Measurements from ENCODE around the gene CLTRN.
"Not testable (repeated sequence)": the region's sequence is repeated elsewhere in the genome, so short reads cannot be mapped to it uniquely, and the experiment has no call there.

Gene CLTRN

DNA sequence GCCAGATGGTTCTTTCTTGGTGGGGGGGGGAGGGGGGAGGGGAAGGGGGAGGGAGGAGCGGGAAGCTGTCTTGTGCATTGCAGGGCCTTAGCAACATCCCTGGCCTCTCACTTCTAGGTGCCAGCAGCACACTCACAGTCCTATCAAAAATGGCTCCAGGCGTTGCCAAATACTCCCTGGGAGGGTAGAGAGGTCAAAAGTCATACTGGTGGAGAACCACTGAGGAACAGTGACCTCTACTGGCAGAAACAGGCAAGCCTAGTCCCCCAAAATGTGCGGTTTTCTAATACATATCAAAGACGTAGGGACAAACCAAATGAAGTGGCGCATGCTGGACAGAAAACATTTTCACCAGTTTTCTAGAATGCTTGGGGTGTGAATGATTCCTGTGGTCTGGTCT lies 17.1 kb downstream of the CLTRN start:
- DNase-seq (ENCODE audit: low read depth in 2 of 2) = not testable (repeated sequence)

DNA sequence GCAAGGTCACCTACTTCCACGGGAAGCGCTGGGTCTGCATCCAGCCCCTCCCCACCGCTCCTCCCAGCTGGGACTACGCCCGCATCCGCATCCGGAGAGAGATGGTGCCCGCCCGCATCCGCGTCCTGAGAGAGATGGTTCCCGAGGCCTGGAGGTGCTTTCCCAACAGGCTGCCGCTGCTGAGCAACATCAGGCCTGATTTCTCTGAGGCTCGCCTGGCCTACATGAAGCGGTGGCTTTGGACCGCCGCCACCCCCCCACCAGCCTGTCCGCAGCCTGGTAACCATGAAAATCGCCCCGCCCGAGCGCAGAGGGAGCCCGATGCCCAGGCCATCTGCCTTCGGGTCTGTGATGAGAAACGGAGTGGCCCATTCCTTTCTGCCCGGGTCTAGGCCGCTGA lies 18.1 kb downstream of the CLTRN start:
- DNase-seq (ENCODE audit: low read depth in 2 of 2) = no peak

DNA sequence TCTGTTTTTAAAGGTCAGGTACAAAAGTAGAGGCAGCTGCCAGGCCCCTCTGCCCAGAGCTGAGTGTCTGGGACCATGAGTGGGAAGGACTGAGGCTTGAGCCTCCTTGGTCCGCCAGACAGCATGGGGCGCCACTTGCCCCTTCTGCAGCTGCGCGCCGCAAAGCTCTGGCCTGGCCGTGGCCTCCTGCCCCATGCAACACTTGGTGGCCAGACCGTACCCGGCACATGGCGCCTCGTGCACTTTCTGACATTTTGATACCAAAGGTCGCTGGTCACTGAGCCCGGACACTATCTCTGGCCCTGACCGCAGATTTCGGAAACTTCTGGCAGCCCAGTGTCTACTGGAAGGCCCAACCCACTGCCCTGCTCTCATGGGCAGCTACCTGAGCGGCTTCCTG lies 18.6 kb downstream of the CLTRN start:
- no peak for DNase-seq (ENCODE audit: low read depth in 2 of 2)

DNA sequence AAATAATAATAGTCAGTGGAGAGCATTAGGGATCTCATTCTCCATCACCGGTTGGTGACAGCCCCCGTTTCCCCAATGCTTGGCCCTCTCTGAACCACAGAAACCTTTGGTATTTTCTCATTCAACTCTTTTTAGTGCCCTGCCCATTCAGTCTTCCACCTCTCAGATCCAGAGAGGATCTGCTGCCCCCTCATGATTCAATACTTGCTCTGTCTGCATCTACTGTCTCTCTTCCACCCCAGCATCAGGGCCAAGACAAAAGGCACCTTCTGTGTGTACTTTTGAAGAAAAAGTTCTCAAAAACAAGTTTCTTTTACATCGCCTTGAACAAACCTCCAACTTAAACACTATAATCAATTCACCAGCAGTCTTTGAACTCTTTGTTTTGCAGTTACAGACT lies 19.3 kb downstream of the CLTRN start:
- no peak for DNase-seq (ENCODE audit: low read depth in 2 of 2)

DNA sequence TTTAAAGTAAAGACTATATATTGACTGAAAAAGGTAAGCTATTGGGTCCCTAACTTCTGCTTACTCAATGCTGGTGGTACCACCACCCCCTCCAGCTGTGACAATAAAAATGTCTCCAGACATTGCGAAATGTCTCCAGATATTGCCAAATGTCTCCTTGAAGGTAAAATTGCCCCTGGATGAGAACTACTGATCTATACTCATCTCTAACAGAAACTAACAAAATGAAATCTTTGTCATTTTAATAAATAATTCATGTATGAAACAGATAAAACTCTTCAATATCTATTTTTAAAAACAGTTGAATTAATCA lies 20.1 kb downstream of the CLTRN start:
- DNase-seq (ENCODE audit: low read depth in 2 of 2) = no peak

DNA sequence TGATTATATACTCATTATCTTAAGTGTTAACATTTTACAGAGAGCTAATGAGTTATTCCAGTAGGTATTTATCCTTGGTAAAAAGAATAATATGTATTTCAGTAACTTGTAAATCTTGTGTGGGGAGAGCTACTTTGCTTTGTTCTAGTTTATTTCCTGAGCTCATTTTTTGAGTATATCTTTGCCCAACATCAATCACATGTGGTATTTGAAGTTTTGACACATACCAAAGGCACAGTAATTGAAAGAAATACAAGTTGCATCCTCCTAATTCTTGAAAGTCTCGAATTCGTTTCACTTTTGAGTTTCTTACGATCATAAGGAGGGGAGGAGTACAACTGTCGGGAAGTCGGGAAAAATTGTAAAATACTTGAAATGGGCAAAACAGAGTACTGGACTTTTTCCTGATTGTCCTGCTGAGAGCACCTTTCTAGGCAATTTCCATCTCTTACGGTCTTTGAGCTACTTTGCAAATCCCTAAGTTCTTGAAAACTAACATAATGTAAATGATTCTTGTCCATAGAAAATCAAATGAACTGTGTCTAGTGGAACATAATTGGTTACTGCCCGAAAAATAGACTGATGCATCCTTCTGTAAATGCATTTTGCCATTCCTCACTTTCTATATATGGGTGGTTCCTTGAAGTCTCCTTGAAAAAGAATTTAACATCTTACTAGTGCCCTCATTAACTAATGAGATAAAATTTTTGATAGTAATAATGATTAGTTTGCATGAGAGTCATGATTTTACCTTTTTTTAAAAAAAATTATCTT lies 20.6 kb downstream of the CLTRN start:
- no peak for DNase-seq (ENCODE audit: low read depth in 2 of 2)

DNA sequence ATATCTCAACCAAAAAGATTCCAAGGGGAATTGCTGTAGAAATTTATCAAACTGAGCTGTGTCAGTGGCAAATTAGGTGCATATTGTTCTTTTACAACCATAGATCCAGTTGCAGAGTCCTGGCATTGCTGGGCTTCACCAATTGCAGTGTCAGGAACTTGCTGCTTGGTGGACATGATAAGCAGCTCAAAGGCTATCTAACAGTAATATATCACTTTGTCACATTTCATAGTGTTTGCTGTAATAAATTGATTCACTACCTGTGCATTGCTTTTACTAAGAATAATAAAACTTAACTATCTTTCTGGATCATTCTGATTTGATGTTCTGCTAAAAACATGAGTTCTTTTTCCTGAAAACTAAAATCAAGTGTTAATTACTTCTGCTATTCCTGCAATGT lies 33.0 kb downstream of the CLTRN start:
- no peak for DNase-seq (ENCODE audit: low read depth in 2 of 2)

DNA sequence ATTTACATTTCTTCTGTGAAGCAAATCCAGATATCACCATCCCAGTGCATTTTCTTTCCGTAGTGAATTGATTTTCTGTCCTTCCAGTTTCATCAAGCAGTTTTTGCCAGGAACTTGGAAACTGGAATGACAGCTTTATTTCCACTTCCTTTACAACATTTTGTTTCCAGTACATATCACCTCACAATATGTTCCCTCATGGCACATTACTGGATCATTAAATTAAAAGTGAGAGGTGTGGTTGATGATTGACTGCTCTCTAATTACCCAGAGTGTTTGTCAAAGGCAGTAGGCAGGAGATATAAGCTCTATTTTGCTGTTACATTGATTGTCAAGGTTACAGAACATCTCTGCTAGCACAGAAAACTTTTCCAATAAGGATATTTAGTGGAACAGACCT lies 41.6 kb downstream of the CLTRN start:
- no peak for DNase-seq (ENCODE audit: low read depth in 2 of 2)

DNA sequence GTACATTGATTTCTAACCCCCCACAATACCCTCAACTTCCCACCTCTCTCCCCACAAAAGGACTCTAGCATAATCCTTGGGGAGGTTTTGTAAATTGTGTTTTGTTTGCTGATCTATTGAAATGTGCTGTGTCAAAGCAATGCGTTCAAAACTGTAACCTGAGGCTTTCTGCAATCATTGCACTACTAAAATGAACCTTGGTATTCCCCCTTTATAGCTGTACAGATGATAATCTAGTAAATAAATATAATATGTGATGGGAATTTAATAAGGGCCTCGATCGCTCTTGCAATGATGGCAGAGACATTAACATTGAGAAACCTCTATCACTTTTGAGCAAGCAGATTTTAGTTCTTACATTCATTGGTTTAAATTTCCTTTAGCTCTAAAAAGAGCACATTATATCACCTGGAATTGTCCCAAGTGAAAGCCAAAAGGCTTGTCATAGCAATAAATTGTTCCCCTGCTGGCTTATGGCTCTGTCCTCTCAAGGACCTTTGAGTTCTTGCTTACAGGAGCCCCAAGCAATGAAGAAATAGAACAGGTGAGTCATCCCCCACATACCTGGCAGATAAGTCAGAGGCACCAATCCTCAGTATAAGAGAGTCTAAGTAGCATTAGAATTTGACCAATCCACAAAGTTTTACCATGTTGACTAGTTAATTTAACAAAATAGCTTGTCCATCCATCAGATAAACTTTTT lies 45.4 kb downstream of the CLTRN start:
- DNase-seq (ENCODE audit: low read depth in 2 of 2) = no peak

DNA sequence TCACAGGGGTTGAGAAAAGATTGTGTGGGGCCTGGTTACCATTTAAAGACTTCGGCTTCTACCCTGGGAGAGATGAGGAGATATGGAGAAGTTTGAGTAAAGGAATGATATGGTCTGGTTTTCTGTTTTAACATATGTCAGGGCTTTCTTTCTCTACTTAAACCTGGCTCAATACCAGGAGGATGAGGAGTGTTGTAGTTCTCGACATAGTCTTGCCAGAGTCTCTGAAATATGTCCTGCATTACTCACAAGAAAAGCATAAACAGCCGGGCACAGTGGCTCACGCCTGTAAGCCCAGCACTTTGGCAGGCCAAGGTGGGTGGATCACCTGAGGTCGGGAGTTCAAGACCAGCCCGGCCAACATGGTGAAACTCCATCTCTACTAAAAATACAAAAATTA lies 47.5 kb downstream of the CLTRN start:
- DNase-seq (ENCODE audit: low read depth in 2 of 2) = no peak

DNA sequence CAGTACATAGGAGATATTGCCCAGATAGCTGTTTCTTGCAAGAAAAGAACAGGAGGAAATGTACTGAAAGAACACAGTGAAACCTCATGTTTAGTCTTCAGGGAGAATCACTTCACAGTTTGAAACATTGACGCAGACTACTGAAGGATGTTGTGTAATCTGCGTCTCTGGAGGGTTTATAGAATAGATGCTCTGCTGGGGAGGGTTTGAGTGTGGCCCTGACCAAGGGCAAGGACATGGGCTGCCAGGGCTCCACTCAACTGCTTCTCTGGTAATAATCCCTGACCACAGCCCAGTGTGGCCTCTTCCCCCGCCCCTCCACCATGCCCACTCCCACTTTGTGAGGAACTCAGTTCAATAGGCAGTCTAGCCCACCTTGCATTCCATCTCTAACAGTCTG lies 48.1 kb downstream of the CLTRN start:
- no peak for DNase-seq (ENCODE audit: low read depth in 2 of 2)

DNA sequence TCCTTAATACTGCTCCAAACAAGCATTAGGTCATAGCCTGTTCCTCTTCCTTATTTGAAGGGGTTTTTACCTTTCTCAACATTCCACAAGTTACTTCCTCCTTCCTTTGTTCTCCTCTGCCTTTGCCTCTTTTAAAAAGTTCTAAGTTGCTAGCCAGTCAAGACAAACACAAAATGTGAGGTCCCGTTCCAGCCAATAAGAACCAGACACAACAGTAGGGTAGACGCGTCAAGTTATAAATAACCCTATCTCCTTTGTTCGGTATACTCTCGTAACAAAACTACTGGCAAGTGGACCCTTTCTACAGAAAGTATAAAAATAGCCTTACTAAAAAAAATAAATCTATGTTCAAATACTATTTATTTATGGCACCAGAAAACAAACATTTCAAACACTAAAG lies 57.5 kb downstream of the CLTRN start:
- no peak for DNase-seq (ENCODE audit: low read depth in 2 of 2)

DNA sequence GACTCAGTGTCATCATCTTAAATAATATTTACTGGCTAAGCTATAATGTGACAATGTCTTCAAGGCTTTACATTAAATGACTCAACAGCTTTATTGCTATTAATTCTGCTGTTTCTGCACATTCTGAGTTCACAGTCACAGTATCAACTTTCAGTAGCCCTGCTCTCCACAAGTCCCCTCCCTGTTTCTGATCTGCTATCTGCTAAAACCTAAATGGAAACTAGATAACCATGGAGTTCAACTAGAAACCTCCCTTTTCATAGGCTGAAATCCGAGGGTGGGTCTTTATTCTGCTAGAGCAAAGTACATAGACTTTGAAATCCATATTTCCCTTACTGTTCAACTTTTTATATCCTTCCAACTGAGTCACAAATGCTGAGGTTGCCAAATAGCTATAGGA lies 58.5 kb downstream of the CLTRN start:
- no peak for DNase-seq (ENCODE audit: low read depth in 2 of 2)

DNA sequence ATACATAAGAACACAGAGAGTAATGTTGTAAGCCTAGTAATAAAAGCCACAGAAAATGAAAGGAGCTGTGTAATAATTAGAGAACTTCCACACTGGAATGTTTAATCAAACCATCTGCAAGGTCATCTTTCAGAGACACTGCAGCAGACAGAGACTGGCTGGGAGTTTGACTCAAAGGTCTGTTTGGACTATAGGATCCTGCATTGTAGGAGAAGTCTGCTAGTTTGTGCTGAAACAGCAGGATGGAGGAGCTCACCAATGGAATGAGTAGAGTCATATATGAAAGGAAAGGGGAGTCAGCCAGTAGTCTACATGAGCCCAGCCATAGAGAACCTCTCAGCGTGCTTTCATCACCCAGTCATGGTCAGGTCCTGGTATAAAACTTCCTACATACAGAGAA lies 59.4 kb downstream of the CLTRN start:
- DNase-seq (ENCODE audit: low read depth in 2 of 2) = no peak

DNA sequence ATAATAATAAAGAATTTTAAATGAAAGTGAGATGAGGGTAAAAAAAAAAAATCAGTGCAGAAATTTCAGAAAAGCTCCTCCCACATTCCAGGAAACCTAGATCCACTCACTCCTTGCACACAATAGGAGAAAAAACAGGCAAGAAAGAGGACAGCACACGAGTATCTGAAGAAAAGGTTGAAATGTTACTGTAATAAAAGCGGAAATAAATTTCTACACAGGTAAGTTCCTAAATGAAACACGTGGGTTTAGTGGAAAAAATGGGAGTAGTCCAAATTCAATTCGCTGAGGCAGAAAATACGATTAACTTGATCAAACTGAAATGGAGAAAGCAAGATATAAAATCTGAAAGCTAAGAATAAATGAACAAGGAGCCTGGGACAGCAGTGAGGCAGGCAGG lies 61.8 kb downstream of the CLTRN start:
- no peak for DNase-seq (ENCODE audit: low read depth in 2 of 2)

DNA sequence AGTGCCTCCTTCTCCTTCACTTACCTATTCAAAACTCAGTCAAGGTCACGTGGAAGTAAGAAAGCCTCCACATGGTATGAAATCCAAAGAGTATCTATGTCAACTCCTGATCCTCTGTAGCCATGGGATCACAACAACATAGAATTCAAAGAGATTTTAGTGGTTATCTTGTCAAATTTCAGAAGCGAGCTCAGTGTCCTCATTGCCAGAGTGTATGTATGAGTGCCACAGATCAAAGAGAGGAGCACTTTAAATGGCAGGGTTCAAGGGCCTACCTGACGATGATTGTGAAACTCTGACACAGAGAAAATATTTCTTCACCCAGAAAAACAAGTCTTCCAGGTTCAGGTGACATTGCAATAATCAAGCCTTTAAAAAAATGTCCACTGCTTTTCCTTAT lies 62.7 kb downstream of the CLTRN start:
- no peak for DNase-seq (ENCODE audit: low read depth in 2 of 2)

DNA sequence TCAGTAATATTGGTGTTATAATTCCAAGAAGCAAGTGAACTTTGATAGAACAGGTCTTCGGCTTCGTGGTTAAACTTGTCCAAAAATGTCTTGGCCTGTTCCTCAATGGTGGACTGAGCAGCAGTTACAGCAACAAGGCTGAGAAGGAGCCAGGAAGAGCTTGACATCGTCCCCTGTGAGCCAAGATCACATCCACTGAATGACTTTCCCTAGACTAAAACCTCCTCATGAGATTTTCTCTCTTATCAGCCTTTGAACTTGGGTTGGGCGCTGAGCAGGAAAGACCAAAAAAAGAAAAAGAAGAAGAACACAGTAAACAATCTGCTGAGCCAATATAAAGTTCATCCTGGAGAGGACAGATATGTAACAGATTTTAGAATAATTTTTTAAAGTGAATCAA lies 63.9 kb downstream of the CLTRN start, which contains the start of gene ACE2:
Gene ACE2, minus strand, starts transcription at position 216 of the 400 bp plus-strand sequence. Its CDS starts 49 bp downstream, at position 167.
- DNase-seq (ENCODE audit: low read depth in 2 of 2) = no peak

DNA sequence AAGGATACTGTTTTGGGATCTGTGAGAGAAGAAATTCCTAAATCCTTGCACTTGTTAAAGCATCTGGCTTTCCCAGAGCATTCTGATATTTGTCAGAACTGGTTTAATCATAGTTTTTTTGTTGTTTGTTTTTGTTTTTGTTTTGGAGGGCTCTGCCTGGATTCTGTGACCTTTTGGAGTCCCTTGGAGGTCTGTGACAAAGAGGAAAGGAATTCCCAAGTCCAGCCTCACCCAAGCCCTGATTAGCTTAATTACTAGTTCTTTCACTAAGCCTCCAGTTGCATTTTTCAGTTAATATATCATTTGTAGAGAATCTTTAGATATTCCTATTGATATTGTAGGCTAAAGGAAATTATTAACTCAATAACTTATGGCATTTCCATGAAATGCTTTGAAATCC lies 64.6 kb downstream of the CLTRN start:
- no peak for DNase-seq (ENCODE audit: low read depth in 2 of 2)

DNA sequence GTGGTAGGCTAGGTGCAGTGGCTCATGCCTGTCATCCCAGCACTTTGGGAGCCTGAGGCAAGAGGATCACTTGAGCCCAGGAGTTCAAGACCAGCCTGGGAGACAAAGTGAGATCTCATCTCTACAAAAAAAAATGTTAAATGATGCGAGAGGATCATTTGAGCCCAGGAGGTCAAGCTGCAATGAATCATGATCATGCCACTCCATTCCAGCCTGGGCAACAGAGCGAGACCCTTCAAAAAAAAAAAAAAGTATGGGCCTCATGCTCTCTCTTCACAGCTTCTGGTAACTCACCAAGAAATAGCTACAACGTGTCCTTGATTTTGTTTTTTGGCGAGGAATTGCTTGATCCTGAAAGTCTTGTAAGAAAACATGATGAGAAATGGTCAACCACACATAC lies 65.1 kb downstream of the CLTRN start:
- no peak for DNase-seq (ENCODE audit: low read depth in 2 of 2)

DNA sequence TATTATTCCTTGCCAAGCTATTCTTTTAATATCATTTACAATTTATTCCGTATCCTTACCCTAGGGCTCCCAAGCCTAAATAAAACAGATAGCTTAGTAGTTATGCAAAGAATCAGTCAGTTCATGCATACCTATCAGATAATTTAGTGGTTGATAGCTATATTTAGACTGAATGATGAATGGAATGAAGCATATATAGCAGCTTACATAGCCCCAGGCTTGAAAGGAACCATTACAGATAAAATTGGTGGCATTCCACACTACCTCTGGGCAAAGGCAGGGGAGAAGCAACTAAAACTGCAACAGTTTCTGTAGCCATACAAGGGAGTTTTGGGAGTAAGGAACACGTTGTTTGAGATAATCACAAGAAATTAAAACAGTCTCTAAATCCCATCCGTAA lies 66.6 kb downstream of the CLTRN start:
- no peak for DNase-seq (ENCODE audit: low read depth in 2 of 2)

DNA sequence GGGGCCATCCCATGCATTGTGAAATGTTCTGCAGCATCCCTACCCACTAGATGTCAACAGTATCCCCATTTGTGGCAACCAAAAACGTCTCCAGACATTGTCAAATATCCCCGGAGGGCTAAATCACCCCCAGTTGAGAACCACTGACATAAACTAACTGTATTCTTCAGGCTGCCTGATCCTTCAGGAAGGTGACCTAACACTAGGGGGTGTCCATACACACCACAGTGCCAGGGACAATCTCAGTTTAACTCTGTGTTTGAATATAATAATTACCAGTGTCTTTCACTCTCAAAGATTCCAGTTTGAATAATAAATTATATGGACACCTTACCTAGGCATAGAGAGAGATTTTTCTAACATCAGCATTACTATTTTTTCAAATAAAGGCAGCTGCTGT lies 70.2 kb downstream of the CLTRN start:
- no peak for DNase-seq (ENCODE audit: low read depth in 2 of 2)

DNA sequence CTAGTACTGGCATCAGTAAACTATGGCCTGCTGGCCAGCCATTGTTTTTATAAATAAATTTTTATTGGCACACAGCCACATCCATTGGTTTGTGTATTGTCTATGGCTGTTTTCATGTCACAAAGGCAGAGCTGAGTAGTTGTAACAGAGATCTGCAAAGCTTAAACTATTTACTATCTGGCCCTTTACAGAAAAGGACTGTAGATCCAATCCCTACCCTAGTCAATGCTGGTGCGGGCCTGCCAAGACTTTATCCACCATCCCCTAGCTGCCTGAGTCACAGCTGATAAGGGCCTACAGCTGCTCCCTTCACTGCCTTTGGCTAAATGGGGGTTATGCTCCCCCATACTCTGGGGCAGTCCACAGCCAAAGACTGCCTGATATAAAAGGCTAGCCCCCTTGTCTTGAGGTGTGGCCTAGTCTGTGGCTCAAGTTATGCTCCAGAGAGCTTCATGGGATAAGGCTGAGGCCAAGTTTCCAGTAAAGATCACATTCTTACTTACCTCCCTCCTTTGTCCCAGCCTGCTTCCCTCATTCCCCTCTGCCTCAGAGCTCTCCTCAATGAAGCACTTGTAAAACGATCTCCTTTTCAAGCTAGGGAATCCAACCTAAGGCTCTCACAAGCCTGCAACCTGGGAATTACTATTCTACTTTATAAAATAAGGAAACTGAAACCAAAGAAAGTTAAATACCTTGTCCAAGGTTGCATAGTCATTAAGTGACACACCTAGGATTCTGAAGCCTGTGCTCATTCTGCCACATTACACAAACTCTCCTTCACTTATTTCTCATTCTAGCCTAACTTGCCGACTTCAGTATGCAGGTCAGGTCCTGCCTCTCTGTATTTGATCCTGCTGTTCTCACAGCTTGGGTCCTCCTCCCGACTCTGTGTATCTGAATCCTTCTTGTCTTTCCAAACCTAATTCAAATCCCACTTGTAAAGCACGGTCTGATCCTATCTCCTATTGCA lies 84.5 kb downstream of the CLTRN start:
- DNase-seq (ENCODE audit: low read depth in 2 of 2) = no peak

Measured in stimulated activated CD8-positive, alpha-beta memory T cell treated with anti-CD3 and anti-CD28 coated beads, Interleukin-7, amount 100 ng/mL, for 4 hours (primary cell).